ENCODE measurements around the gene NRSN2. TPM values are rescaled to one million over a fixed set of nuclear protein-coding genes. Genes with fewer than 3 reads are reported as not detected.
"Not testable (repeated sequence)": the region's sequence is repeated elsewhere in the genome, so short reads cannot be mapped to it uniquely, and the experiment has no call there.

NRSN2 gene
- total RNA-seq, 1 donor from 2014 or later = 14.6 TPM

DNA sequence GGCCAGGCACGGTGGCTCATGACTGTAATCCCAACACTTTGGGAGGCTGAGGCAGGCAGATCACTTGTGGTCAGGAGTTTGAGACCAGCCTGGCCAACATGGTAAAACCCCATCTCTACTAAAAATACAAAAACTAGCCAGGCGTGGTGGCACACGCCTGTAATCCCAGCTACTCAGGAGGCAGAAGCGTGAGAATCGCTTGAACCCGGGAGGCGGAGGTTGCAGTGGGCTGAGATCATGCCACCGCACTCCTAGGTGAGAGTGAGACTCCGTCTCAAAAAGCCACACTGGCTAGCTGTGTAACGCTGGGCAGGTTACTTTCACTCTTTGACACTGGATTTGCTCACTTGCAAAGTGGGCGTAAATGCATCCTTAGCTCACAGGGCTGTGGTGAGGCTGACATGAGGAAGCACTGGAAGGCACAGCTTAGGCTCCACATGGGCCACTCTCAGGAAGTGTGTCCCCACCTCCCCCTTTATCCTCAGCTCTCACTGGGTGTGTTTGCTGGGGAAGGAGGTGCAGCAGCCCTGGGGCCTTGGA lies 25.7 kb downstream of the NRSN2 start:
- not testable (repeated sequence) for H3K4me3 ChIP-seq (ENCODE audit: low read length in 3 of 3); H3K27ac ChIP-seq (ENCODE audit: low read depth, low read length); H3K36me3 ChIP-seq (ENCODE audit: control insufficient read depth in 3 of 3, insufficient read depth in 3 of 3, low read length in 3 of 3); H3K9me3 ChIP-seq (ENCODE audit: control insufficient read depth in 3 of 3, low read length in 3 of 3); H3K27me3 ChIP-seq (ENCODE audit: control insufficient read depth in 3 of 3, insufficient read depth in 3 of 3, low read length in 3 of 3); H3K9ac ChIP-seq (ENCODE audit: low read depth in 1 of 3, low read length in 3 of 3)
- H3K4me1 ChIP-seq (ENCODE audit: control insufficient read depth in 3 of 3, insufficient read depth in 3 of 3, low read length in 3 of 3) = peaks cover 11 to 23% (median 15%) of the 10 kb centered on the region in 3 donors

DNA sequence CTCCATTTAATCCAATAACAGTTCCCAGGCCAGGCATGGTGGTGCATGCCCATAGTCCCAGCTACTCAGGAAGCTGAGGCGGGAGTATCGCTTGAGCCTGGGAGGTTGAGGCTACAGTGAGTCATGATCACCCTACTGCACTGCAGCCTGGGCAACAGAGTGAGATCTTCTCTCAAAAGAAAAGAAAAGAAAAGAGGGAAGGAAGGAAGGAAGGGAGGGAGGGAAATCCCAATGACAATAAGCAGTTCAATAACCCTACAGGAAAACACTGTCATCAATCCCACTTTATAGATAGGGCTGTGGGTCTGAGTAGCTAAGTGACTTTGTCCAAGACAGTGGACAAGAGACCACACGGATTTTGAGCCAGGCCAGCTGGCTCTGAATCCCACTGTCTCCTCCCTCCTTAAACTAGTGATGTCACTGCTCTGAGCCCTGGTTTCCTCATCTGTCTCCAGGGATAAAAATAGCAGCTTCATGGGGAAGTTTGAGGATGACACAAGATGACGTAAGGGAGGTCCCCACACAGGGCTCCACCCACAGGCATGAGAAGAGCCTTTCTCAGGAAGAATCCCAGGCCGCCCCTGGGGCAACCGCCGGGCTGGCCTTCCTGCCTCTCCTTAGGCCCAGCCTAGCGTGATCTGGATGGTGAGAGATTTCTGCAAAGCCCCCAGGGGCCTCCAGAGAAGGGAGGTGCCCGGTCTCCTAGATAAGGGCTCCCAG lies 26.4 kb downstream of the NRSN2 start:
- Histone ChIP-seq H3K36me3 (ENCODE audit: control insufficient read depth in 3 of 3, insufficient read depth in 3 of 3, low read length in 3 of 3) (no peaks in the 10 kb centered on the region), H3K4me1 (ENCODE audit: control insufficient read depth in 3 of 3, insufficient read depth in 3 of 3, low read length in 3 of 3) (peaks cover 11 to 23% (median 15%) of the 10 kb centered on the region in 3 donors), H3K27me3 (ENCODE audit: control insufficient read depth in 3 of 3, insufficient read depth in 3 of 3, low read length in 3 of 3) (no peaks in the 10 kb centered on the region), H3K9ac (ENCODE audit: low read depth in 1 of 3, low read length in 3 of 3) (no peak overlapping the region), H3K27ac (ENCODE audit: low read depth, low read length) (no peak overlapping the region), H3K9me3 (ENCODE audit: control insufficient read depth in 3 of 3, low read length in 3 of 3) (no peaks in the 10 kb centered on the region), H3K4me3 (ENCODE audit: low read length in 3 of 3) (no peak overlapping the region)

DNA sequence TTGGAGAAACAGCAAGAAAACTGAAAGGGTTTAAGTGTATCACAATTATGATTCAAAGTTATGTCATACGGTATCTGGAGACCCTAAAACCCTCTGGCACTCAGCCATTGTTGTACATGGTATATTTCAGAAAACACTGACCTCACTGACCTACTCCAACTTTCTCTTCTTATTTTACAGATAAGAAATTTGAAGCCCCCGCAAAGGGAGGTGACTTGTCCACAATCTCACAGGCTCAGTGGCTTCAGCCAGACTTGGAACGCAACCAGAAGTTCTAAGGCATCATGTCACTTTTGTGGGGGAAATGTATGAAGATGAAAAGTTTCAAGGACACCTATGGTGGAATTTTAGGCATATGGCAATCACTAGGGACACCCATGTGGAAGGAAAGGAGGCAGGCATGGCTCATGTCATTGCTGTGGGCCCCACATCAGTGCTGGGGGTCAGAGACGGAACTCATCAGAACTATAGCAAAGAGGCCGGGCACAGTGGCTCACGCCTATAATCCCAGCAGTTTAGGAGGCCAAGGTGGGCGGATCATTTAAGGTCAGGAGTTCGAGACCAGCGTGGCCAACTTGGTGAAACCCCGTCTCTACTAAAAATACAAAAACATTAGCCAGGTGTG lies 28.5 kb downstream of the NRSN2 start:
- H3K4me3 ChIP-seq (ENCODE audit: low read length in 3 of 3) = no peak overlapping the region
- no peaks in the 10 kb centered on the region for H3K9me3 ChIP-seq (ENCODE audit: control insufficient read depth in 3 of 3, low read length in 3 of 3)
- no peak overlapping the region for H3K27ac ChIP-seq (ENCODE audit: low read depth, low read length)
- no peaks in the 10 kb centered on the region for H3K36me3 ChIP-seq (ENCODE audit: control insufficient read depth in 3 of 3, insufficient read depth in 3 of 3, low read length in 3 of 3)
- peaks cover 11 to 23% (median 15%) of the 10 kb centered on the region in 3 donors for H3K4me1 ChIP-seq (ENCODE audit: control insufficient read depth in 3 of 3, insufficient read depth in 3 of 3, low read length in 3 of 3)
- H3K9ac ChIP-seq (ENCODE audit: low read depth in 1 of 3, low read length in 3 of 3) = no peak overlapping the region
- H3K27me3 ChIP-seq (ENCODE audit: control insufficient read depth in 3 of 3, insufficient read depth in 3 of 3, low read length in 3 of 3) = peaks cover 3 to 8% (median 6%) of the 10 kb centered on the region in 3 donors

DNA sequence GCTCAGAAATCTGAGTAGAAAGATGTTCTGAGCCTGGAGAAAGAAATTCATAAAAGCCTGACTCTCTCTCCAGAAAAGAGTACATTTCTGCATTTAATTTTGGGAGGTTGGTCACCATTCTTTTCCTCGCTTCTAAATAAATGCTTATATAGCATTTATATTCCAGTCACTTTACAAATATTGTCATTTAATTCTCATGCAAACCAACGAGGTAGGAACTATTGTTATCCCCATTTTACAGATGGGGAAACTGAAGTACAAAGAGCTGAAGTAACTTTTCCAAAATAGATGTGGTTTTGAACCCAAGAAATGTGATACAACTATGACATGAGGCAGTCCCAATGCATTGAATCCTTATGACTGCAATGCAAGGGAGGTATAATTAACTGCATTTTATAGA lies 29.2 kb downstream of the NRSN2 start:
- H3K4me1 ChIP-seq (ENCODE audit: control insufficient read depth in 3 of 3, insufficient read depth in 3 of 3, low read length in 3 of 3) = peaks cover 11 to 19% (median 15%) of the 10 kb centered on the region in 3 donors
- no peak overlapping the region for H3K9ac ChIP-seq (ENCODE audit: low read depth in 1 of 3, low read length in 3 of 3)
- H3K4me3 ChIP-seq (ENCODE audit: low read length in 3 of 3) = no peak overlapping the region
- H3K27ac ChIP-seq (ENCODE audit: low read depth, low read length) = no peak overlapping the region
- H3K36me3 ChIP-seq (ENCODE audit: control insufficient read depth in 3 of 3, insufficient read depth in 3 of 3, low read length in 3 of 3) = no peaks in the 10 kb centered on the region
- no peaks in the 10 kb centered on the region for H3K9me3 ChIP-seq (ENCODE audit: control insufficient read depth in 3 of 3, low read length in 3 of 3)
- H3K27me3 ChIP-seq (ENCODE audit: control insufficient read depth in 3 of 3, insufficient read depth in 3 of 3, low read length in 3 of 3) = peaks cover 3 to 8% (median 6%) of the 10 kb centered on the region in 3 donors

DNA sequence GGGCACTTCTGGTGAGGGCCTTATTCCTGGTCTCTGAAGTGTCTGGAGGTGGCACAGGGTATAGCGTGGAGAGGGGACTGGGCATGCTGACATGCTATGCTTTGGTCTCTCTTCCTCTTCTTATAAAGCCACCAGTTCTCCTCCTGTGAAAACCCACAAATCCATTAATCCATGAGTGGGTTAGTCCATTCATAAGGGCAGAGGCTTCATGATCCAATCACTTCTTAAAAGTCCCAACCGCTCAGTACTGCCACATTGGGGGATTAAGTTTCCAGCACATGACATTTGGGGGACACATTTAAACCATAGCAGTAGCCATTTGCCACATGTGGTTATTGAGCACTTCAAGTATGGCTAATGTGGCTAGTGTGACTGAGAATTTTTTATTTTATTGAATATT lies 29.8 kb downstream of the NRSN2 start:
- peaks cover 3 to 8% (median 6%) of the 10 kb centered on the region in 3 donors for H3K27me3 ChIP-seq (ENCODE audit: control insufficient read depth in 3 of 3, insufficient read depth in 3 of 3, low read length in 3 of 3)
- no peak overlapping the region for H3K9ac ChIP-seq (ENCODE audit: low read depth in 1 of 3, low read length in 3 of 3)
- H3K27ac ChIP-seq (ENCODE audit: low read depth, low read length) = no peak overlapping the region
- no peak overlapping the region for H3K4me3 ChIP-seq (ENCODE audit: low read length in 3 of 3)
- H3K9me3 ChIP-seq (ENCODE audit: control insufficient read depth in 3 of 3, low read length in 3 of 3) = no peaks in the 10 kb centered on the region
- no peaks in the 10 kb centered on the region for H3K36me3 ChIP-seq (ENCODE audit: control insufficient read depth in 3 of 3, insufficient read depth in 3 of 3, low read length in 3 of 3)
- H3K4me1 ChIP-seq (ENCODE audit: control insufficient read depth in 3 of 3, insufficient read depth in 3 of 3, low read length in 3 of 3) = peaks cover 6 to 13% (median 11%) of the 10 kb centered on the region in 3 donors

DNA sequence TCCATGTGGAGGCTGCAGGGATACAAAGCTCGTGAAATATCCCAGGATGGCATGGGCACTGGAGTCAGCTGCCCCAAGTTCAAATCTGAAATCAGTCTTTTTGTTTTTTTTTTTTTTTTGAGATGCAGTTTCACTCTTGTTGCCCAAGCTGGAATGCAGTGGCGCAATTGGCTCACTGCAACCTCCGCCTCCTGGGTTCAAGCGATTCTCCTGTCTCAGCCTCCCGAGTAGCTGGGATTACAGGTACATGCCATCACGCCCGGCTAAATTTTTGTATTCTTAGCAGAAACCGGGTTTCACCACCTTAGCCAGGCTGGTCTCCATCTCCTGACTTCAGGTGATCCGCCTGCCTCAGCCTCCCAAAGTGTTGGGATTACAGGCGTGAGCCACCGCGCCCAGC lies 30.7 kb downstream of the NRSN2 start:
- H3K9me3 ChIP-seq (ENCODE audit: control insufficient read depth in 3 of 3, low read length in 3 of 3); H3K9ac ChIP-seq (ENCODE audit: low read depth in 1 of 3, low read length in 3 of 3); H3K36me3 ChIP-seq (ENCODE audit: control insufficient read depth in 3 of 3, insufficient read depth in 3 of 3, low read length in 3 of 3); H3K4me3 ChIP-seq (ENCODE audit: low read length in 3 of 3); H3K4me1 ChIP-seq (ENCODE audit: control insufficient read depth in 3 of 3, insufficient read depth in 3 of 3, low read length in 3 of 3); H3K27ac ChIP-seq (ENCODE audit: low read depth, low read length): not testable (repeated sequence)
- H3K27me3 ChIP-seq (ENCODE audit: control insufficient read depth in 3 of 3, insufficient read depth in 3 of 3, low read length in 3 of 3) = peaks cover 3 to 12% (median 10%) of the 10 kb centered on the region in 3 donors

DNA sequence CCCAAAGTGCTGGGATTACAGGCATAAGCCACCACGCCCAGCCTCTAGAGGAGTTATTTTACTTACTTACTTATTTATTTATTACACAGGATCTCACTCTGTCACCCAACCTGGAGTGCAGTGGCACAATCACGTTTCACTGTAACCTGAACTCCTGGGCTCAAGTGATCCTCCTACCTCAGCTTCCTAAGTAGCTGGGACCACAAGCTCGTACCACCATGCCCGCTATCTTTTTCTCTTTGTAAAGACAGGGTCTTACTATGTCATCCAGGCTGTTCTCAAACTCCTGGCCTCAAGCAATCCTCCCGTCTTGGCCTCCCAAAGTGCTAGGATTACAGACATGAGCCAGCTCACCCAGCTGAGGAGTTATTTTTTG lies 32.0 kb downstream of the NRSN2 start:
- Histone ChIP-seq H3K9ac (ENCODE audit: low read depth in 1 of 3, low read length in 3 of 3) (no peak overlapping the region), H3K27ac (ENCODE audit: low read depth, low read length) (no peak overlapping the region), H3K36me3 (ENCODE audit: control insufficient read depth in 3 of 3, insufficient read depth in 3 of 3, low read length in 3 of 3) (no peaks in the 10 kb centered on the region), H3K27me3 (ENCODE audit: control insufficient read depth in 3 of 3, insufficient read depth in 3 of 3, low read length in 3 of 3) (peaks cover 3 to 16% (median 12%) of the 10 kb centered on the region in 3 donors), H3K4me1 (ENCODE audit: control insufficient read depth in 3 of 3, insufficient read depth in 3 of 3, low read length in 3 of 3) (peaks cover 2 to 6% (median 3%) of the 10 kb centered on the region in 3 donors), H3K9me3 (ENCODE audit: control insufficient read depth in 3 of 3, low read length in 3 of 3) (no peaks in the 10 kb centered on the region), H3K4me3 (ENCODE audit: low read length in 3 of 3) (no peak overlapping the region)

DNA sequence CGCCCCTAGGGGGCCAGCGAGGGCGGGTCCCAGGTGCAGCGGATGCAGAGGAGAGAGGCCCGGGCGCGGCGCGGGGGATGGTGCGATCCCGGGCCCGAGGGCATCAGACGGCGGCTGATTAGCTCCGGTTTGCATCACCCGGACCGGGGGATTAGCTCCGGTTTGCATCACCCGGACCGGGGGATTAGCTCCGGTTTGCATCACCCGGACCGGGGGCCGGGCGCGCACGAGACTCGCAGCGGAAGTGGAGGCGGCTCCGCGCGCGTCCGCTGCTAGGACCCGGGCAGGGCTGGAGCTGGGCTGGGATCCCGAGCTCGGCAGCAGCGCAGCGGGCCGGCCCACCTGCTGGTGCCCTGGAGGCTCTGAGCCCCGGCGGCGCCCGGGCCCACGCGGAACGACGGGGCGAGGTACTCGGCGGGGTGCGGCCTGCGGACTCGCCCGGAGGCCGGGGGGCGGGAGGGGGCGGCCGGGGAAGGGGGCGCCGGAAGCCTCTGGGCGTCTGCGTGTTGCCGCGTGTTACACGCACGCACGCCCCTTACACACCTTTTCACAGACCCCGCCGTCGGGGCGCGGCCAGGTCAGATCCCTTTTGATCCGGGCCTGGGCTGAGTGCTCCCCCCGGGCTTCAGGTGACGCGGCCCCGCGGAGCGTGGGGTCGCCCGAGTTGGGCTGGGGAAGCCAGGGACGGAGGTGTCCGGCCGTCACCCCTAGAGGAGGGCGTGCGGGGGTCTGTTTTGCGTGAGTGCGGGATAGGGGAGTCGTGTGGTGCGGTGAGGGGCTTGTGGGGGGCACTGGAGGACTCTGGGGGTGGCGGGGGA lies 34.1 kb downstream of the NRSN2 start:
- peaks cover 3 to 19% (median 16%) of the 10 kb centered on the region in 3 donors for H3K27me3 ChIP-seq (ENCODE audit: control insufficient read depth in 3 of 3, insufficient read depth in 3 of 3, low read length in 3 of 3)
- no peaks in the 10 kb centered on the region for H3K9me3 ChIP-seq (ENCODE audit: control insufficient read depth in 3 of 3, low read length in 3 of 3)
- peak overlapping the region in 1 of 3 donors; percentile 45 for H3K9ac ChIP-seq (ENCODE audit: low read depth in 1 of 3, low read length in 3 of 3)
- H3K4me3 ChIP-seq (ENCODE audit: low read length in 3 of 3) = peak overlapping the region; percentile 7 to 58 (median 52)
- peaks cover 2 to 6% (median 3%) of the 10 kb centered on the region in 3 donors for H3K4me1 ChIP-seq (ENCODE audit: control insufficient read depth in 3 of 3, insufficient read depth in 3 of 3, low read length in 3 of 3)
- H3K27ac ChIP-seq (ENCODE audit: low read depth, low read length) = no peak overlapping the region
- no peaks in the 10 kb centered on the region for H3K36me3 ChIP-seq (ENCODE audit: control insufficient read depth in 3 of 3, insufficient read depth in 3 of 3, low read length in 3 of 3)

DNA sequence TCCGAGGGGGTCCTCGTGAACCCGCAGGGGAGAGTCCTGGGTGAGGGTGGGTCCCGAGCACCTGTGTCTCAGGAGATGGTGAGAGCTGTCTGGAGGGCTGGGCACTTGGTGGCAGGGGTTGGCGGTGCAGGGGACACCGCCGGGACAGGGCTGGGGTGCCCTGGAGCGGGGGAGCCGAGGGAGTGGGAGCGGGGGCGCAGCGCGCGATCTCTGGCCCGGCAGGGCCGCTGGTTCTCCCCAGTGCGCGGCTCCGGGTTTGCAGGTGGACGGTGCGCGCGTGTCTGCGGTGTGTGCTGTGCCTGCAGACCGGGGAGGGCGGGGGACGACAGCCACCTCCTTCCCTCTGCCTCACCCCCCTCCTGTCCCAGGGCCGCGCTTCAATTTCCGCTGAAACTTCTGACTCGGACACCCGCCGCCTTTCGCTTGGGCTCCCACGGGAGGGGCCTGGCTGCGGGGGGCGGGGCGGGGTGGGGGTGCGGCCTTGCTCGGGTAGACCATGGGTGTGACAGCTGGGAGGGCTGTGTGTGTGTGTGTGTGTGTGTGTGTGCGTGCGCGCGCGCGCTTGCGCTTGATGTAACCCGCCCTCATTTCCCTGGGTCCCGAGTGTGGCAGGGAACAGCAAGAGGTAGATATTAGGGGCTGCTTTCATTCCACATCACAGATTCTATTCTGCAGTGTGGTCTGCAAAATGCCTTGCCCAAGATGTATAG lies 34.8 kb downstream of the NRSN2 start:
- H3K27ac ChIP-seq (ENCODE audit: low read depth, low read length) = no peak overlapping the region
- peak overlapping the region in 1 of 3 donors; percentile 45 for H3K9ac ChIP-seq (ENCODE audit: low read depth in 1 of 3, low read length in 3 of 3)
- no peaks in the 10 kb centered on the region for H3K9me3 ChIP-seq (ENCODE audit: control insufficient read depth in 3 of 3, low read length in 3 of 3)
- H3K4me3 ChIP-seq (ENCODE audit: low read length in 3 of 3) = peak overlapping the region in 2 of 3 donors; percentile 52 to 58
- H3K36me3 ChIP-seq (ENCODE audit: control insufficient read depth in 3 of 3, insufficient read depth in 3 of 3, low read length in 3 of 3) = no peaks in the 10 kb centered on the region
- peaks cover 2 to 6% (median 3%) of the 10 kb centered on the region in 3 donors for H3K4me1 ChIP-seq (ENCODE audit: control insufficient read depth in 3 of 3, insufficient read depth in 3 of 3, low read length in 3 of 3)
- H3K27me3 ChIP-seq (ENCODE audit: control insufficient read depth in 3 of 3, insufficient read depth in 3 of 3, low read length in 3 of 3) = peaks cover 3 to 19% (median 16%) of the 10 kb centered on the region in 3 donors
